Calu3 (cell line): Measurements from ENCODE around the gene NBPF3. TPM values are rescaled to one million over a fixed set of nuclear protein-coding genes. Genes with fewer than 3 reads are reported as not detected.

ENCODE experiments used
- BruUV-seq: library from RNA; stranded (reverse); fragments of 400-500 nt; replicated peaks from 2 replicates; lab custom pipeline; 2021; lab: Mats Ljungman, UMichigan
- CTCF ChIA-PET: fragments of 300-600 bp; sonication (Branson Sonifier 250); formaldehyde crosslinking; loops from one replicate; lab custom pipeline; 2022; ENCODE audit warnings: antibody characterized with exemption; lab: Charles Lee
- DNase-seq: peaks from one replicate; pipeline ENCODE4 v3.0.0; 2022
- H3K27ac Mint-ChIP-seq: one replicate; pipeline ENCODE4 v1.8.0; 2022; ENCODE audit warnings: mixed read lengths; ENCODE audit not compliant: unreplicated experiment
- H3K27me3 Mint-ChIP-seq: one replicate; pipeline ENCODE4 v1.8.0; 2022; ENCODE audit warnings: mixed read lengths; ENCODE audit not compliant: unreplicated experiment
- H3K36me3 Mint-ChIP-seq: one replicate; pipeline ENCODE4 v1.8.0; 2022; ENCODE audit warnings: mild to moderate bottlenecking, moderate library complexity, mixed read lengths; ENCODE audit not compliant: insufficient read depth, unreplicated experiment
- H3K4me1 Mint-ChIP-seq: one replicate; pipeline ENCODE4 v1.8.0; 2022; ENCODE audit warnings: mild to moderate bottlenecking, low read depth, mixed read lengths; ENCODE audit not compliant: unreplicated experiment
- H3K4me3 Mint-ChIP-seq: one replicate; pipeline ENCODE4 v1.8.0; 2022; ENCODE audit warnings: mild to moderate bottlenecking, low read depth, moderate library complexity, mixed read lengths; ENCODE audit not compliant: unreplicated experiment
- H3K9me3 Mint-ChIP-seq: one replicate; pipeline ENCODE4 v1.8.0; 2022; ENCODE audit warnings: low read depth, mixed read lengths; ENCODE audit not compliant: unreplicated experiment
- intact Hi-C: fragments of 100-400 bp; cut with micrococcal nuclease; formaldehyde crosslinking; loops from one replicate; pipeline ENCODE4 v1.10.0; 2022; ENCODE audit not compliant: unreplicated experiment
- total RNA-seq: library from RNA; stranded (reverse); gene quantifications from 2 replicates; pipeline ENCODE4 v1.2.3, GENCODE V29; 2022
- TF ChIP-seq, protein P1 (sequence below): fragments of 200-600 bp; IDR thresholded peaks from one replicate; pipeline ENCODE4 v1.8.0; 2022; ENCODE audit warnings: antibody characterized with exemption; ENCODE audit not compliant: unreplicated experiment

The NBPF3 gene
- total RNA-seq, 1 experiment from 2014 or later: 6.9 TPM

DNA sequence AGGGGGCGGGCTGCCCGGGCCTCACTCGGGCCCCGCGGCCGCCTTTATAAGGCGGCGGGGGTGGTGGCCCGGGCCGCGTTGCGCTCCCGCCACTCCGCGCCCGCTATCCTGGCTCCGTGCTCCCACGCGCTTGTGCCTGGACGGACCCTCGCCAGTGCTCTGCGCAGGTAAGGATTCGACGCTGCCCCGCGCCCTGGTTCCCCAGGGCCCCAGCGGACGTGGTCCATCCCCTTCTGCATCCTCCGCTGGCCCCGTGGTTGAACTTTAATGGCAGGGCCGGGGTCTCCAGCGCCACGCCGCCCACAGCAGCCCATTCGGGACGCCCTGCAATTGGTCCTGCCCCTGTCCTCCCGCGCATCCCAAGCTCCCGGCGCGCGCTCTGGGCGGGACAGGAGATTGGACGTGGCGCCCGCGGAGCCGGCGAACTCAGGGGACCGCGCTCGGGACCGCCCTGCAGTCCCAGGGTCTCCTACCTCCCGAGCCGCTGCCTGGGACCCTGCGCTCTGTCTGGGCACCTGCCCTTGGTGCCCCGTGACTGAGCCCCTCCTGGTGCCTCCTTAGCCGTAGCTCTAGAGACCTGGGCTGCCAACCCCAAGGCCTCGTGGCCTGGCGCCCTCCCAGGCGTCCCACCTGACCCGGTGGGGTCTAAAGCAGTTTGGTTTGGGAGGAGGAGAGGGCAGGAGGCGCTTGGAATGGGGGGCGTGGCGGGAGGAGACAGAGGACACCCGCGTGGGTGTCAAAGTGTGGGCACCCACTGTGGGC lies 69.6 kb downstream of the NBPF3 start, which contains the start of gene ALPL:
ALPL (plus strand) TSS at position 73 of the 762 bp plus-strand sequence. CDS start 44,659 bp downstream, outside the sequence.
- H3K27me3 Mint-ChIP-seq: peaks cover 57% of the 10 kb centered on the region
- TF ChIP-seq, protein P1, sequence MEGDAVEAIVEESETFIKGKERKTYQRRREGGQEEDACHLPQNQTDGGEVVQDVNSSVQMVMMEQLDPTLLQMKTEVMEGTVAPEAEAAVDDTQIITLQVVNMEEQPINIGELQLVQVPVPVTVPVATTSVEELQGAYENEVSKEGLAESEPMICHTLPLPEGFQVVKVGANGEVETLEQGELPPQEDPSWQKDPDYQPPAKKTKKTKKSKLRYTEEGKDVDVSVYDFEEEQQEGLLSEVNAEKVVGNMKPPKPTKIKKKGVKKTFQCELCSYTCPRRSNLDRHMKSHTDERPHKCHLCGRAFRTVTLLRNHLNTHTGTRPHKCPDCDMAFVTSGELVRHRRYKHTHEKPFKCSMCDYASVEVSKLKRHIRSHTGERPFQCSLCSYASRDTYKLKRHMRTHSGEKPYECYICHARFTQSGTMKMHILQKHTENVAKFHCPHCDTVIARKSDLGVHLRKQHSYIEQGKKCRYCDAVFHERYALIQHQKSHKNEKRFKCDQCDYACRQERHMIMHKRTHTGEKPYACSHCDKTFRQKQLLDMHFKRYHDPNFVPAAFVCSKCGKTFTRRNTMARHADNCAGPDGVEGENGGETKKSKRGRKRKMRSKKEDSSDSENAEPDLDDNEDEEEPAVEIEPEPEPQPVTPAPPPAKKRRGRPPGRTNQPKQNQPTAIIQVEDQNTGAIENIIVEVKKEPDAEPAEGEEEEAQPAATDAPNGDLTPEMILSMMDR: no peak
- BruUV-seq: no TSS peak
- CTCF ChIA-PET: no interaction called here
- peaks cover 9% of the 10 kb centered on the region for H3K4me1 Mint-ChIP-seq
- intact Hi-C loops: loop anchor here (2.0 to 10.0 kb wide), 2 partner anchors 65 to 145 kb away; no protein-coding TSS in a partner anchor
- no peaks in the 10 kb centered on the region for H3K9me3 Mint-ChIP-seq
- peaks cover 5% of the 10 kb centered on the region for H3K36me3 Mint-ChIP-seq
- H3K4me3 Mint-ChIP-seq: peak within 1 kb of the TSS; percentile 64
- no peak for DNase-seq
- peak within 1 kb of the TSS; percentile 10 for H3K27ac Mint-ChIP-seq

DNA sequence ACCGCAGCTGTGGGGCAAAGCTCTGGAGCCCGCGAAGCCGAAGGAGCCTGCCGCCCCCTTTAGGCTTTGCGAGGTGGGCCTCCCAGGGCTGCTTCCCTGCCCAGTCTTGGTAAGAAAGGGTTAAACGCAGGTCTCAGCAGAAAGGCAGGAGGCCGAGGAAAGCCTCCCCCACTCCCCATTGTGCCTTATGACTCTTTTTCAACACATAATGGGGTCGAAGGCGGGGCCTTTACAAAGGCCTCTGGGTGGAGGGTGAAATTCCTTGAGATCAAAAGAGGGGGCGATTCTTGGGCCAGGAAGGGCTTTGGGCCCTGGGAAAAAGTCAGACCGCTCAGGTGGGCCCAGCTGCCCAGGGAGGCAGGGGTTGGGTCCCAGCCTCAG lies 70.2 kb downstream of the NBPF3 start:
- Mint-ChIP-seq H3K9me3 (no peaks in the 10 kb centered on the region), H3K4me1 (peaks cover 9% of the 10 kb centered on the region), H3K27ac (no peak overlapping the region), H3K4me3 (no peak overlapping the region), H3K36me3 (peaks cover 5% of the 10 kb centered on the region), H3K27me3 (peaks cover 57% of the 10 kb centered on the region)
- intact Hi-C loops: loop anchor here (10.0 kb wide), 1 partner anchor 145 kb away; no protein-coding TSS in a partner anchor
- CTCF ChIA-PET: no interaction called here
- BruUV-seq: no TSS peak
- no peak for DNase-seq
- TF ChIP-seq, protein P1: no peak

DNA sequence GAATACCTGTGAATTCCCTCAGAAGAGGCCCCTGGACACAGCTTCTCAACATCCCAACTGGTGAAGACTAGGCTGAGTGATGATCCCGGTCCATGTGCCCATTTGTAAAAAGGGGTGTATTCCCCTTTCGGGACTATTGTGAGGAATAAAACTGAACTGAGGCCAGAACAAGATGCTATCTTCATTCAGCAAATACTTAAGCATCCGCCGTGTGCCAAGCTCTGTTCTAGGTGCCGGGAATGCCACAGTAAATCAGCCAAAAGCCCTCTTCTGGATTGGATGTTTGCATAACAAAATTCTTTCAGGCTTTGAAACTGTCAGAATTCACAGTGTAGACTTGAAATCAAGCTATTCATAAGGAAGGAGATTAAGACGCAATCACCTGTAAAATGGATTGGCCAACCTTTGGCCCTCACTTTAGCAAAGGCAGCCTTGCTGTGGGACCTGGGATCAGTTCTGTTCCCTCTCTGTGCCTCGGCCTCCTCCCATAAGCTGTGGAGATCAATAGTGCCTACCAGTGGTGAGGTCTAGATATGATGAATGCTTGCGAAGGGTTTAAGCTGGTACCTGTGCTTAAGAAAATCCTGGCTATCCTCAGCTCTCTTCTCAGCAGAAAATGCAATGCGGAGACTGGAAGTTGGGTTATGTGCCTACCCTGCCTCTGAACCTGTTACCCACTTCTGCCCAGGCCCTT lies 71.1 kb downstream of the NBPF3 start:
- no peak for DNase-seq
- H3K4me1 Mint-ChIP-seq: peaks cover 12% of the 10 kb centered on the region

More for the DNA sequence above, 71.1 kb downstream of the NBPF3 start:
- Mint-ChIP-seq H3K27ac (no peak overlapping the region), H3K36me3 (peaks cover 5% of the 10 kb centered on the region), H3K4me3 (no peak overlapping the region), H3K9me3 (no peaks in the 10 kb centered on the region), H3K27me3 (peaks cover 48% of the 10 kb centered on the region)
- TF ChIP-seq, protein P1: no peak
- intact Hi-C loops: loop anchor here (10.0 kb wide), 1 partner anchor 144 kb away; no protein-coding TSS in a partner anchor
- CTCF ChIA-PET: interaction anchor here (1.3 kb wide), 1 partner anchor 141 kb away, joined by 3 read pairs; no protein-coding TSS in a partner anchor
- BruUV-seq: no TSS peak
